ENCODE data around the gene CNGA1. TPM values are rescaled to one million over a fixed set of nuclear protein-coding genes. Genes with fewer than 3 reads are reported as not detected.

Gene CNGA1
- total RNA-seq: 10 to 100 TPM in 1 of 2 donors, 1 to 10 TPM in 1; 6.1 to 28.0 TPM
- 10 to 100 TPM in 1 of 2 donors, 1 to 10 TPM in 1; 3.9 to 41.3 TPM for polyA plus RNA-seq

DNA sequence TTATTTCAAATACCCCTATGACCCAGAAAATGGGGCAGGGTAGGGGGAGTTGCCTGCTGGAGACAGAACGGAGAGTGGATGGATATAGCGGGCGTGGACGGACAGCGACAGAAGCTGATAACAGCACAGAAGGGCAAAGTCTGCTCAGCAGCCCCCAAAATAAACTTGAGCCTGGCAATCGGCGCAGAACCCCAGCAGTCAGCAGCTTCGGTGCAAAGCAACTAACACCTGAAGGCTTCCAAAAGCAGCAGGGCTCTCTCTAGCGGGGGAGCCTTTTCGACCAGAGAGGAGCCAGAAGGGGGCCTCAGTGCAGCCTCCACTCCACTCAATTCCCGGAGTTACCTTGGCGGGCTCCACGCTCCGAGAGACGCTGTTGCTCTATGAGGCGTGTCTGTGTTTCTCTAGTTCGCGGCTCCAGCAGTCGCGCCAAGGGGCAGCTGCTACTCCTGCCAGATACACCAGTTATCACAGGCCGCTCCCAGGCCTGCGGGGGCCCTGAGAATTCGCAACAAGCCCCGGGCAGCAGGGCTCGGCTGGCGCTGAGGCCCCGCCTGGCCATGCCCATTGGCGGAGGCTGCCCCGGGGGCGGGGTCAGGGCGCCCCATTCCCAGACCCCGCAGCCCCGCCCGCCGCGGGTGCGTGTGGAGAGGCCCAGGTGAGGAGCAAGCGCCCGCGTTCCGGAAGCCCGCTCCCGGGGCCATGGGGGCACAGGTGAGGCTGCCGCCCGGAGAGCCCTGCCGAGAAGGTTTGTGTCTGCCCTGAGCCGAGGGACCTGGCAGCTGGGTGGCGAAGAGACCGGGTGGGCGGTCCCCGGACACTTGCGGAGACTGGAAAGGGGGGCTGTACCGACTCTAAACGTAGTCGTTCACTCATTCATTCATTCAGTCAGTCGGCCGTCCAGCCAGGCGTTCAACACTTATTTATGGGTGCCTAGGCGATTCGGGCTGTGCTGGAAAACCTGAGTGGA is at the start of gene CNGA1, which contains the start of gene NIPAL1:
CNGA1 (minus strand) TSS at position 541 of the 967 bp plus-strand sequence. CDS start 63,992 bp downstream, outside the sequence.
NIPAL1 (plus strand) TSS at position 632 of the 967 bp plus-strand sequence; CDS start at position 700, 68 bp downstream.
- Histone ChIP-seq H3K4me1 (ENCODE audit: control insufficient read depth in 4 of 4, insufficient read depth in 4 of 4, low read length in 3 of 4) (peaks cover 0 to 27% (median 15%) of the 10 kb centered on the region in 4 donors), H3K27ac (ENCODE audit: low read depth in 1 of 2, low read length in 2 of 2) (peak within 1 kb of the TSS; percentile 82 to 95), H3K36me3 (ENCODE audit: control insufficient read depth in 4 of 4, insufficient read depth in 3 of 4, low read depth in 1 of 4, low read length in 3 of 4) (no peaks in the 10 kb centered on the region), H3K27me3 (ENCODE audit: control insufficient read depth in 4 of 4, insufficient read depth in 4 of 4, low read length in 3 of 4) (no peaks in the 10 kb centered on the region), H3K9me3 (ENCODE audit: control insufficient read depth in 4 of 4, low read length in 3 of 4) (no peaks in the 10 kb centered on the region), H3K9ac (ENCODE audit: low read depth in 1 of 2, low read length in 2 of 2) (peak within 1 kb of the TSS; percentile 63 to 85), H3K4me3 (ENCODE audit: low read depth in 1 of 3, low read length in 3 of 3) (peak within 1 kb of the TSS; percentile 80 to 93 (median 84))
- DNase-seq (ENCODE audit: low spot score): peak; percentile 87
- under 1% methylated on average over 60 of the region's 60 CpGs for WGBS
- peak; percentile 7 for TF ChIP-seq FOXA1 (IDR thresholded peaks at IDR 0.05)
- TF ChIP-seq RXRA (IDR thresholded peaks at IDR 0.05): peak; percentile 56 to 74
- TF ChIP-seq, protein P1, sequence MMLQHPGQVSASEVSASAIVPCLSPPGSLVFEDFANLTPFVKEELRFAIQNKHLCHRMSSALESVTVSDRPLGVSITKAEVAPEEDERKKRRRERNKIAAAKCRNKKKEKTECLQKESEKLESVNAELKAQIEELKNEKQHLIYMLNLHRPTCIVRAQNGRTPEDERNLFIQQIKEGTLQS (IDR thresholded peaks at IDR 0.05): peak; percentile 28
- TF ChIP-seq RAD21 (IDR thresholded peaks at IDR 0.05): peak; percentile 40 to 42
- TF ChIP-seq EGR1 (IDR thresholded peaks at IDR 0.05; ENCODE audit: low read depth in 2 of 2): no peak
- peak; percentile 65 for TF ChIP-seq YY1 (IDR thresholded peaks at IDR 0.05)
- peak; percentile 83 for TF ChIP-seq TAF1 (conservative IDR thresholded peaks at IDR 0.05)
- TF ChIP-seq SP1 (IDR thresholded peaks at IDR 0.05): peak; percentile 96
- TF ChIP-seq, protein P2, sequence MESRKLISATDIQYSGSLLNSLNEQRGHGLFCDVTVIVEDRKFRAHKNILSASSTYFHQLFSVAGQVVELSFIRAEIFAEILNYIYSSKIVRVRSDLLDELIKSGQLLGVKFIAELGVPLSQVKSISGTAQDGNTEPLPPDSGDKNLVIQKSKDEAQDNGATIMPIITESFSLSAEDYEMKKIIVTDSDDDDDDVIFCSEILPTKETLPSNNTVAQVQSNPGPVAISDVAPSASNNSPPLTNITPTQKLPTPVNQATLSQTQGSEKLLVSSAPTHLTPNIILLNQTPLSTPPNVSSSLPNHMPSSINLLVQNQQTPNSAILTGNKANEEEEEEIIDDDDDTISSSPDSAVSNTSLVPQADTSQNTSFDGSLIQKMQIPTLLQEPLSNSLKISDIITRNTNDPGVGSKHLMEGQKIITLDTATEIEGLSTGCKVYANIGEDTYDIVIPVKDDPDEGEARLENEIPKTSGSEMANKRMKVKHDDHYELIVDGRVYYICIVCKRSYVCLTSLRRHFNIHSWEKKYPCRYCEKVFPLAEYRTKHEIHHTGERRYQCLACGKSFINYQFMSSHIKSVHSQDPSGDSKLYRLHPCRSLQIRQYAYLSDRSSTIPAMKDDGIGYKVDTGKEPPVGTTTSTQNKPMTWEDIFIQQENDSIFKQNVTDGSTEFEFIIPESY (IDR thresholded peaks at IDR 0.05): peak; percentile 60
- peak in 1 of 2 donors; percentile 48 for TF ChIP-seq JUND (IDR thresholded peaks at IDR 0.05)
- TF ChIP-seq, protein P3, sequence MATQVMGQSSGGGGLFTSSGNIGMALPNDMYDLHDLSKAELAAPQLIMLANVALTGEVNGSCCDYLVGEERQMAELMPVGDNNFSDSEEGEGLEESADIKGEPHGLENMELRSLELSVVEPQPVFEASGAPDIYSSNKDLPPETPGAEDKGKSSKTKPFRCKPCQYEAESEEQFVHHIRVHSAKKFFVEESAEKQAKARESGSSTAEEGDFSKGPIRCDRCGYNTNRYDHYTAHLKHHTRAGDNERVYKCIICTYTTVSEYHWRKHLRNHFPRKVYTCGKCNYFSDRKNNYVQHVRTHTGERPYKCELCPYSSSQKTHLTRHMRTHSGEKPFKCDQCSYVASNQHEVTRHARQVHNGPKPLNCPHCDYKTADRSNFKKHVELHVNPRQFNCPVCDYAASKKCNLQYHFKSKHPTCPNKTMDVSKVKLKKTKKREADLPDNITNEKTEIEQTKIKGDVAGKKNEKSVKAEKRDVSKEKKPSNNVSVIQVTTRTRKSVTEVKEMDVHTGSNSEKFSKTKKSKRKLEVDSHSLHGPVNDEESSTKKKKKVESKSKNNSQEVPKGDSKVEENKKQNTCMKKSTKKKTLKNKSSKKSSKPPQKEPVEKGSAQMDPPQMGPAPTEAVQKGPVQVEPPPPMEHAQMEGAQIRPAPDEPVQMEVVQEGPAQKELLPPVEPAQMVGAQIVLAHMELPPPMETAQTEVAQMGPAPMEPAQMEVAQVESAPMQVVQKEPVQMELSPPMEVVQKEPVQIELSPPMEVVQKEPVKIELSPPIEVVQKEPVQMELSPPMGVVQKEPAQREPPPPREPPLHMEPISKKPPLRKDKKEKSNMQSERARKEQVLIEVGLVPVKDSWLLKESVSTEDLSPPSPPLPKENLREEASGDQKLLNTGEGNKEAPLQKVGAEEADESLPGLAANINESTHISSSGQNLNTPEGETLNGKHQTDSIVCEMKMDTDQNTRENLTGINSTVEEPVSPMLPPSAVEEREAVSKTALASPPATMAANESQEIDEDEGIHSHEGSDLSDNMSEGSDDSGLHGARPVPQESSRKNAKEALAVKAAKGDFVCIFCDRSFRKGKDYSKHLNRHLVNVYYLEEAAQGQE (IDR thresholded peaks at IDR 0.05): peak; percentile 78
- TF ChIP-seq, protein P4, sequence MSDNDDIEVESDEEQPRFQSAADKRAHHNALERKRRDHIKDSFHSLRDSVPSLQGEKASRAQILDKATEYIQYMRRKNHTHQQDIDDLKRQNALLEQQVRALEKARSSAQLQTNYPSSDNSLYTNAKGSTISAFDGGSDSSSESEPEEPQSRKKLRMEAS (IDR thresholded peaks at IDR 0.05): peak; percentile 44
- peak; percentile 9 for TF ChIP-seq FOXA2 (IDR thresholded peaks at IDR 0.05)
- TF ChIP-seq, protein P5, sequence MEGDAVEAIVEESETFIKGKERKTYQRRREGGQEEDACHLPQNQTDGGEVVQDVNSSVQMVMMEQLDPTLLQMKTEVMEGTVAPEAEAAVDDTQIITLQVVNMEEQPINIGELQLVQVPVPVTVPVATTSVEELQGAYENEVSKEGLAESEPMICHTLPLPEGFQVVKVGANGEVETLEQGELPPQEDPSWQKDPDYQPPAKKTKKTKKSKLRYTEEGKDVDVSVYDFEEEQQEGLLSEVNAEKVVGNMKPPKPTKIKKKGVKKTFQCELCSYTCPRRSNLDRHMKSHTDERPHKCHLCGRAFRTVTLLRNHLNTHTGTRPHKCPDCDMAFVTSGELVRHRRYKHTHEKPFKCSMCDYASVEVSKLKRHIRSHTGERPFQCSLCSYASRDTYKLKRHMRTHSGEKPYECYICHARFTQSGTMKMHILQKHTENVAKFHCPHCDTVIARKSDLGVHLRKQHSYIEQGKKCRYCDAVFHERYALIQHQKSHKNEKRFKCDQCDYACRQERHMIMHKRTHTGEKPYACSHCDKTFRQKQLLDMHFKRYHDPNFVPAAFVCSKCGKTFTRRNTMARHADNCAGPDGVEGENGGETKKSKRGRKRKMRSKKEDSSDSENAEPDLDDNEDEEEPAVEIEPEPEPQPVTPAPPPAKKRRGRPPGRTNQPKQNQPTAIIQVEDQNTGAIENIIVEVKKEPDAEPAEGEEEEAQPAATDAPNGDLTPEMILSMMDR (IDR thresholded peaks at IDR 0.05; ENCODE audit: low read depth, low read length, missing input control): no peak
- peak; percentile 6 for TF ChIP-seq NR2F2 (IDR thresholded peaks at IDR 0.05)
- peak; percentile 75 for TF ChIP-seq HNF4G (IDR thresholded peaks at IDR 0.05)
- peak; percentile 80 to 91 for TF ChIP-seq HNF4A (conservative IDR thresholded peaks at IDR 0.05)
- TF ChIP-seq GABPA (IDR thresholded peaks at IDR 0.05 in 1 of 2, conservative IDR thresholded peaks at IDR 0.05 in 1 of 2): peak in 1 of 2 donors; percentile 37

All from liver (tissue), 9 donors.